ENCODE measurements around the gene CSF1R. TPM values are rescaled to one million over a fixed set of nuclear protein-coding genes. Genes with fewer than 3 reads are reported as not detected.

The CSF1R gene
- total and polyA plus RNA-seq, 12 donors, result 4.8 to 83.9 (median 10.6) TPM

GRCh38 chr5:150057996-150058395 lies 28.4 kb downstream of the CSF1R start:
- no peak overlapping the region for H3K4me3 ChIP-seq
- peak overlapping the region in 2 of 10 donors; percentile 21 to 77 for H3K27ac ChIP-seq
- H3K36me3 ChIP-seq, result peaks cover 0 to 72% (median 11%) of the 10 kb centered on the region in 9 donors
- H3K4me1 ChIP-seq, result peaks cover 0 to 43% (median 0%) of the 10 kb centered on the region in 9 donors
- DNase-seq (no peak), ATAC-seq (no peak)
- intact Hi-C loops (cut with DNase I), result no loop called here
- no peaks in the 10 kb centered on the region for H3K9me3 ChIP-seq
- 74 to 75% methylated on average over 5 of the region's 5 CpGs for WGBS, 2 donors
- no peaks in the 10 kb centered on the region for H3K27me3 ChIP-seq
- TF ChIP-seq, protein P1, sequence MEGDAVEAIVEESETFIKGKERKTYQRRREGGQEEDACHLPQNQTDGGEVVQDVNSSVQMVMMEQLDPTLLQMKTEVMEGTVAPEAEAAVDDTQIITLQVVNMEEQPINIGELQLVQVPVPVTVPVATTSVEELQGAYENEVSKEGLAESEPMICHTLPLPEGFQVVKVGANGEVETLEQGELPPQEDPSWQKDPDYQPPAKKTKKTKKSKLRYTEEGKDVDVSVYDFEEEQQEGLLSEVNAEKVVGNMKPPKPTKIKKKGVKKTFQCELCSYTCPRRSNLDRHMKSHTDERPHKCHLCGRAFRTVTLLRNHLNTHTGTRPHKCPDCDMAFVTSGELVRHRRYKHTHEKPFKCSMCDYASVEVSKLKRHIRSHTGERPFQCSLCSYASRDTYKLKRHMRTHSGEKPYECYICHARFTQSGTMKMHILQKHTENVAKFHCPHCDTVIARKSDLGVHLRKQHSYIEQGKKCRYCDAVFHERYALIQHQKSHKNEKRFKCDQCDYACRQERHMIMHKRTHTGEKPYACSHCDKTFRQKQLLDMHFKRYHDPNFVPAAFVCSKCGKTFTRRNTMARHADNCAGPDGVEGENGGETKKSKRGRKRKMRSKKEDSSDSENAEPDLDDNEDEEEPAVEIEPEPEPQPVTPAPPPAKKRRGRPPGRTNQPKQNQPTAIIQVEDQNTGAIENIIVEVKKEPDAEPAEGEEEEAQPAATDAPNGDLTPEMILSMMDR (IDR thresholded peaks at IDR 0.05), result no peak

DNA sequence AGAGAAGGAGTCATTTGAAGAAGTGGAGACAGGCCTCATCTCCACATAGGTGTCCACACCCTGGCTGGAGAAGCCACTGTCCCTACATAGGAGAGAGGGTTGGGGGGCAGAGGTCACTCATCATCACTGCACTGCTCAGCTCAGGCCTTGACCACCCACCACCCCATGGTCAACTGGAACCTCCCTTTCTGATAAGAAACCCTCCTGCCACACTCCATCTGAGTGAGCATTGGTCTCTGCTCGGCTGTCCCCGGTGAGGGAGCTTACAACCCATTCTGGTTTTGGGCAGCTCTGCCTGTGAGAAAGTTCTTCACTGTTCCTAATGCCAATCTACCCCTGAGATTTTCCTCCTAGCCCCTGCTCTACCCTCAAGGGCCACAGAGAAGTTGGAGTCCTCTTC lies 28.8 kb downstream of the CSF1R start:
- Histone ChIP-seq H3K4me3 (no peak overlapping the region), H3K27ac (peak overlapping the region in 2 of 10 donors; percentile 21 to 77), H3K4me1 (peaks cover 0 to 48% (median 0%) of the 10 kb centered on the region in 9 donors), H3K27me3 (no peaks in the 10 kb centered on the region), H3K9me3 (no peaks in the 10 kb centered on the region), H3K36me3 (peaks cover 0 to 77% (median 16%) of the 10 kb centered on the region in 9 donors)
- DNase-seq (no peak), ATAC-seq (peak in 1 of 8 donors; percentile 6)
- 90 to 92% methylated on average over 2 of the region's 2 CpGs for WGBS, 2 donors
- intact Hi-C loops (cut with DNase I), result no loop called here
- TF ChIP-seq, protein P1 (IDR thresholded peaks at IDR 0.05), result no peak

DNA sequence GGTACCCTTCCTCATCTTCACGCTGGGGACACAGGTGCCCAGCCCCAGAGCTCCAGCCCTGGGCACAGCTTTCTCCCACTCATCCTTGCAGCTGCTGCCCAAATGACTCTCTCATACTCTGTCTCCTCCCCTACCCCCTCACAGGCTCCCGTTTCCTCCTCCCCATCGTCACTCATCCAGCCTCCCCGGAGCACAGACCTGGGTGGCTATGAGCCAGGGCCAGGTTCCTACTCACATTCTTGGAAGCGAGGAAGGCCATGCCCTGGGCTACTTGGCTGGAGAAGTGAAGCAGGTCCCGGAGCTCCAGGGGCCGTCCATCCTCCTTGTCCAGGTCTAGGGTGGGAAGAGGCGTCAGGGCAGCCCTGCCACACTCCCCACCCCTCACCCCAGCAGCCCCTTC lies 29.3 kb downstream of the CSF1R start:
- no peaks in the 10 kb centered on the region for H3K27me3 ChIP-seq
- no peak for DNase-seq
- ATAC-seq, result peak in 1 of 8 donors; percentile 8
- H3K36me3 ChIP-seq, result peaks cover 0 to 82% (median 20%) of the 10 kb centered on the region in 9 donors
- TF ChIP-seq, protein P1 (IDR thresholded peaks at IDR 0.05), result no peak
- peaks cover 0 to 52% (median 0%) of the 10 kb centered on the region in 9 donors for H3K4me1 ChIP-seq
- no peak overlapping the region for H3K4me3 ChIP-seq
- 70 to 87% methylated on average over 8 of the region's 8 CpGs for WGBS, 2 donors
- intact Hi-C loops (cut with DNase I), result no loop called here
- no peak overlapping the region for H3K27ac ChIP-seq
- H3K9me3 ChIP-seq, result no peaks in the 10 kb centered on the region

GRCh38 chr5:150056075-150056443 lies 30.3 kb downstream of the CSF1R start:
- H3K27ac ChIP-seq, result no peak overlapping the region
- no peak for DNase-seq
- H3K27me3 ChIP-seq, result no peaks in the 10 kb centered on the region
- peaks cover 0 to 85% (median 30%) of the 10 kb centered on the region in 9 donors for H3K36me3 ChIP-seq
- intact Hi-C loops (cut with DNase I), result no loop called here
- ATAC-seq, result no peak
- peaks cover 0 to 59% (median 0%) of the 10 kb centered on the region in 9 donors for H3K4me1 ChIP-seq
- no peak overlapping the region for H3K4me3 ChIP-seq
- H3K9me3 ChIP-seq, result no peaks in the 10 kb centered on the region
- 93 to 95% methylated on average over 9 of the region's 9 CpGs for WGBS, 2 donors
- TF ChIP-seq, protein P1 (IDR thresholded peaks at IDR 0.05), result no peak
